Measurements from ENCODE around the gene SYT17. TPM values are rescaled to one million over a fixed set of nuclear protein-coding genes. Genes with fewer than 3 reads are reported as not detected.

Gene SYT17
- total RNA-seq, 1 experiment from 2014 or later: 10.3 TPM

DNA sequence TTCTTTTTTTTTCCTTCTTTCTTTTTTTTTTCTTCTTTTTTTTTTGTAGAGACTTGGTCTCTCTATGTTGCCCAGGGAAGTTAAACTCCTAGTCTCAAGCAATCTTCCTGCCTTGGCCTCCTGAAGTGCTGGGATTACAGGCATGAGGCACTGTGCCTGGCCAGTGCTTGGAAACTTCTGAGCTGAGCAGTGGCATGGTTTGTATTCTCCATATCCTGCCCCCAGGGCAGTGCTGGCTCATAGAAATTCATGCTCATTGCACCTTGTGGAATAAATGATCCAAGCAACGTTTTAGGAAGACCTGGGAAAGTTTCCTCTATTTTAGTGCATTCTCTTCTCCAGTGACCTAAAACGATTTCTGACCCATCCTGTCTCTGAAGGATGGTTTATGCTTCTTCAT lies 16.7 kb upstream of the SYT17 start:
- ChIA-PET POLR2A (no interaction called here), CTCF (no interaction called here), RAD21 (ENCODE audit: low non-redundant PET in 1 of 2, low total read pairs in 2 of 2, uncharacterized antibody in 2 of 2, unreplicated experiment in 2 of 2) (no interaction called here)
- Histone ChIP-seq H3K4me2 (ENCODE audit: low read length) (no peak overlapping the region), H3K36me3 (ENCODE audit: control insufficient read depth in 1 of 2, insufficient read depth in 2 of 2, low read length in 2 of 2) (no peaks in the 10 kb centered on the region), H3K27ac (ENCODE audit: low read depth, low read length) (no peak overlapping the region), H3K9me2 (ENCODE audit: insufficient read depth) (no peaks in the 10 kb centered on the region), H4K20me1 (ENCODE audit: insufficient read depth) (no peaks in the 10 kb centered on the region), H3K27me3 (ENCODE audit: insufficient read depth, low read length) (no peaks in the 10 kb centered on the region), H3K4me1 (ENCODE audit: control insufficient read depth in 1 of 2, insufficient read depth in 2 of 2, low read length in 2 of 2) (peaks cover 0 to 7% of the 10 kb centered on the region in 2 experiments; a peak in 2 of 4 replicates), H3K9ac (ENCODE audit: low read length) (no peak overlapping the region), H2AFZ (ENCODE audit: low read depth, low read length, poor library complexity, severe bottlenecking) (no peak overlapping the region), H3K79me2 (ENCODE audit: insufficient read depth, low read length) (no peaks in the 10 kb centered on the region), H3K4me3 (replicated peaks in 1 of 2; ENCODE audit: low read depth in 1 of 2, low read length in 2 of 2) (no peak overlapping the region), H3K9me3 (ENCODE audit: control insufficient read depth in 1 of 2, insufficient read depth in 1 of 2, low read depth in 1 of 2, low read length in 2 of 2) (no peaks in the 10 kb centered on the region)
- BruUV-seq (replicated peaks): no TSS peak
- intact Hi-C loops (cut with micrococcal nuclease): no loop called here
- no peak for ATAC-seq
- no peak for DNase-seq (ENCODE audit: low read depth, low spot score)
- TF ChIP-seq SRF (IDR thresholded peaks at IDR 0.05; ENCODE audit: low read depth) (no peak), SP1 (IDR thresholded peaks at IDR 0.05; ENCODE audit: low read depth) (no peak), TCF7L2 (IDR thresholded peaks at IDR 0.05; ENCODE audit: borderline replicate concordance, extremely low read depth, insufficient read depth, insufficient read length) (no peak), RAD21 (IDR thresholded peaks at IDR 0.05; ENCODE audit: low read depth) (no peak), POLR2A (IDR thresholded peaks at IDR 0.05; ENCODE audit: borderline replicate concordance, extremely low read depth, insufficient read depth, insufficient read length) (no peak), ZNF274 (IDR thresholded peaks at IDR 0.05; ENCODE audit: low read depth, low read length) (no peak), EZH2phosphoT487 (IDR thresholded peaks at IDR 0.05; ENCODE audit: borderline replicate concordance) (no peak), YY1 (IDR thresholded peaks at IDR 0.05; ENCODE audit: extremely low read depth, insufficient replicate concordance, low read depth, low read length) (no peak), POLR2AphosphoS5 (IDR thresholded peaks at IDR 0.05; ENCODE audit: low read depth, low read length) (no peak), CEBPB (IDR thresholded peaks at IDR 0.05; ENCODE audit: low read depth) (no peak), EGR1 (IDR thresholded peaks at IDR 0.05; ENCODE audit: low read depth) (no peak), CBX3 (IDR thresholded peaks at IDR 0.05; ENCODE audit: low read depth) (no peak), SIN3A (IDR thresholded peaks at IDR 0.05; ENCODE audit: low read depth) (no peak), FOSL1 (IDR thresholded peaks at IDR 0.05; ENCODE audit: low read depth) (no peak), ELF1 (IDR thresholded peaks at IDR 0.05; ENCODE audit: borderline replicate concordance, low read depth) (no peak)
- TF ChIP-seq, protein P1, sequence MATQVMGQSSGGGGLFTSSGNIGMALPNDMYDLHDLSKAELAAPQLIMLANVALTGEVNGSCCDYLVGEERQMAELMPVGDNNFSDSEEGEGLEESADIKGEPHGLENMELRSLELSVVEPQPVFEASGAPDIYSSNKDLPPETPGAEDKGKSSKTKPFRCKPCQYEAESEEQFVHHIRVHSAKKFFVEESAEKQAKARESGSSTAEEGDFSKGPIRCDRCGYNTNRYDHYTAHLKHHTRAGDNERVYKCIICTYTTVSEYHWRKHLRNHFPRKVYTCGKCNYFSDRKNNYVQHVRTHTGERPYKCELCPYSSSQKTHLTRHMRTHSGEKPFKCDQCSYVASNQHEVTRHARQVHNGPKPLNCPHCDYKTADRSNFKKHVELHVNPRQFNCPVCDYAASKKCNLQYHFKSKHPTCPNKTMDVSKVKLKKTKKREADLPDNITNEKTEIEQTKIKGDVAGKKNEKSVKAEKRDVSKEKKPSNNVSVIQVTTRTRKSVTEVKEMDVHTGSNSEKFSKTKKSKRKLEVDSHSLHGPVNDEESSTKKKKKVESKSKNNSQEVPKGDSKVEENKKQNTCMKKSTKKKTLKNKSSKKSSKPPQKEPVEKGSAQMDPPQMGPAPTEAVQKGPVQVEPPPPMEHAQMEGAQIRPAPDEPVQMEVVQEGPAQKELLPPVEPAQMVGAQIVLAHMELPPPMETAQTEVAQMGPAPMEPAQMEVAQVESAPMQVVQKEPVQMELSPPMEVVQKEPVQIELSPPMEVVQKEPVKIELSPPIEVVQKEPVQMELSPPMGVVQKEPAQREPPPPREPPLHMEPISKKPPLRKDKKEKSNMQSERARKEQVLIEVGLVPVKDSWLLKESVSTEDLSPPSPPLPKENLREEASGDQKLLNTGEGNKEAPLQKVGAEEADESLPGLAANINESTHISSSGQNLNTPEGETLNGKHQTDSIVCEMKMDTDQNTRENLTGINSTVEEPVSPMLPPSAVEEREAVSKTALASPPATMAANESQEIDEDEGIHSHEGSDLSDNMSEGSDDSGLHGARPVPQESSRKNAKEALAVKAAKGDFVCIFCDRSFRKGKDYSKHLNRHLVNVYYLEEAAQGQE (IDR thresholded peaks at IDR 0.05; ENCODE audit: low read depth): no peak
- TF ChIP-seq, protein P2, sequence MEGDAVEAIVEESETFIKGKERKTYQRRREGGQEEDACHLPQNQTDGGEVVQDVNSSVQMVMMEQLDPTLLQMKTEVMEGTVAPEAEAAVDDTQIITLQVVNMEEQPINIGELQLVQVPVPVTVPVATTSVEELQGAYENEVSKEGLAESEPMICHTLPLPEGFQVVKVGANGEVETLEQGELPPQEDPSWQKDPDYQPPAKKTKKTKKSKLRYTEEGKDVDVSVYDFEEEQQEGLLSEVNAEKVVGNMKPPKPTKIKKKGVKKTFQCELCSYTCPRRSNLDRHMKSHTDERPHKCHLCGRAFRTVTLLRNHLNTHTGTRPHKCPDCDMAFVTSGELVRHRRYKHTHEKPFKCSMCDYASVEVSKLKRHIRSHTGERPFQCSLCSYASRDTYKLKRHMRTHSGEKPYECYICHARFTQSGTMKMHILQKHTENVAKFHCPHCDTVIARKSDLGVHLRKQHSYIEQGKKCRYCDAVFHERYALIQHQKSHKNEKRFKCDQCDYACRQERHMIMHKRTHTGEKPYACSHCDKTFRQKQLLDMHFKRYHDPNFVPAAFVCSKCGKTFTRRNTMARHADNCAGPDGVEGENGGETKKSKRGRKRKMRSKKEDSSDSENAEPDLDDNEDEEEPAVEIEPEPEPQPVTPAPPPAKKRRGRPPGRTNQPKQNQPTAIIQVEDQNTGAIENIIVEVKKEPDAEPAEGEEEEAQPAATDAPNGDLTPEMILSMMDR (IDR thresholded peaks at IDR 0.05 in 2 of 3, conservative IDR thresholded peaks at IDR 0.05 in 1 of 3; ENCODE audit: borderline replicate concordance in 1 of 3, insufficient read depth in 1 of 3, low read depth in 2 of 3, low read length in 2 of 3): no peak
- TF ChIP-seq, protein P3, sequence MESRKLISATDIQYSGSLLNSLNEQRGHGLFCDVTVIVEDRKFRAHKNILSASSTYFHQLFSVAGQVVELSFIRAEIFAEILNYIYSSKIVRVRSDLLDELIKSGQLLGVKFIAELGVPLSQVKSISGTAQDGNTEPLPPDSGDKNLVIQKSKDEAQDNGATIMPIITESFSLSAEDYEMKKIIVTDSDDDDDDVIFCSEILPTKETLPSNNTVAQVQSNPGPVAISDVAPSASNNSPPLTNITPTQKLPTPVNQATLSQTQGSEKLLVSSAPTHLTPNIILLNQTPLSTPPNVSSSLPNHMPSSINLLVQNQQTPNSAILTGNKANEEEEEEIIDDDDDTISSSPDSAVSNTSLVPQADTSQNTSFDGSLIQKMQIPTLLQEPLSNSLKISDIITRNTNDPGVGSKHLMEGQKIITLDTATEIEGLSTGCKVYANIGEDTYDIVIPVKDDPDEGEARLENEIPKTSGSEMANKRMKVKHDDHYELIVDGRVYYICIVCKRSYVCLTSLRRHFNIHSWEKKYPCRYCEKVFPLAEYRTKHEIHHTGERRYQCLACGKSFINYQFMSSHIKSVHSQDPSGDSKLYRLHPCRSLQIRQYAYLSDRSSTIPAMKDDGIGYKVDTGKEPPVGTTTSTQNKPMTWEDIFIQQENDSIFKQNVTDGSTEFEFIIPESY (IDR thresholded peaks at IDR 0.05; ENCODE audit: extremely low read depth, insufficient replicate concordance, low read length): no peak
- TF ChIP-seq, protein P4, sequence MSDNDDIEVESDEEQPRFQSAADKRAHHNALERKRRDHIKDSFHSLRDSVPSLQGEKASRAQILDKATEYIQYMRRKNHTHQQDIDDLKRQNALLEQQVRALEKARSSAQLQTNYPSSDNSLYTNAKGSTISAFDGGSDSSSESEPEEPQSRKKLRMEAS (IDR thresholded peaks at IDR 0.05): no peak
- TF ChIP-seq, protein P5, sequence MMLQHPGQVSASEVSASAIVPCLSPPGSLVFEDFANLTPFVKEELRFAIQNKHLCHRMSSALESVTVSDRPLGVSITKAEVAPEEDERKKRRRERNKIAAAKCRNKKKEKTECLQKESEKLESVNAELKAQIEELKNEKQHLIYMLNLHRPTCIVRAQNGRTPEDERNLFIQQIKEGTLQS (IDR thresholded peaks at IDR 0.05): no peak
